HEK293 (cell line): ENCODE data around the gene DNAJB1.
A peak's percentile ranks its signal among the peaks of the same experiment; 100 is the strongest.

Source experiments
- CTCF ChIA-PET: fragments of 350-600 bp; formaldehyde crosslinking; extraction: SDS; loops from one replicate; lab custom pipeline; 2021; ENCODE audit warnings: antibody characterized with exemption; lab: Yijun Ruan, JAX
- POLR2A ChIA-PET: fragments of 300-600 bp; formaldehyde crosslinking; extraction: SDS; loops from one replicate; lab custom pipeline; 2020; ENCODE audit warnings: antibody characterized with exemption, inconsistent platforms; lab: Yijun Ruan, JAX
- H3K27ac ChIP-seq: fragments of 200-500 bp; sonication (Bioruptor generic); 2 replicates; pipeline ENCODE4 v1.5.1; 2014; ENCODE audit warnings: low read depth, low read length, control low read depth, inconsistent platforms; ENCODE audit errors: extremely low read depth
- H3K36me3 ChIP-seq, 2 experiments: fragments of 200-500 bp in 1 of 2; sonication (Bioruptor generic) in 1 of 2; 1 replicate in 1 of 2; 2 replicates in 1 of 2; pipeline ENCODE4 v1.5.1; 2014 to 2017; ENCODE audit warnings: inconsistent platforms in 2 of 2, low read length in 2 of 2; ENCODE audit not compliant: control insufficient read depth in 2 of 2, insufficient read depth in 1 of 2
- H3K4me1 ChIP-seq: fragments of 200-500 bp; sonication (Bioruptor generic); 2 replicates; pipeline ENCODE4 v1.5.1; 2014; ENCODE audit warnings: mild to moderate bottlenecking, low read length, inconsistent platforms; ENCODE audit not compliant: control insufficient read depth, insufficient read depth
- H3K4me3 ChIP-seq: 2 replicates; pipeline ENCODE4 v1.5.1; 2011; ENCODE audit warnings: low read depth, mild to moderate bottlenecking, control low read depth, low read length, moderate library complexity
- H3K9me3 ChIP-seq: fragments of 200-500 bp; sonication (Bioruptor generic); 2 replicates; pipeline ENCODE4 v1.5.1; 2014; ENCODE audit warnings: low read depth, low read length, inconsistent platforms; ENCODE audit not compliant: control insufficient read depth, insufficient read depth
- FEZF1 ChIP-seq: fragments of 450-650 bp; formaldehyde crosslinking; IDR thresholded peaks from 2 replicates; pipeline ENCODE4 v1.5.1; 2016; ENCODE audit warnings: missing biosample characterization, missing genetic modification characterization
- GLIS2 ChIP-seq: fragments of 450-650 bp; formaldehyde crosslinking; IDR thresholded peaks from 2 replicates; pipeline ENCODE4 v1.5.1; 2016; ENCODE audit warnings: missing biosample characterization, missing genetic modification characterization
- KLF10 ChIP-seq: fragments of 450-650 bp; IDR thresholded peaks from 2 replicates; pipeline ENCODE4 v1.5.1; 2018; ENCODE audit warnings: missing biosample characterization, mild to moderate bottlenecking, missing genetic modification characterization
- KLF9 ChIP-seq: fragments of 450-650 bp; formaldehyde crosslinking; IDR thresholded peaks from 2 replicates; pipeline ENCODE4 v1.5.1; 2016; ENCODE audit warnings: missing biosample characterization, missing genetic modification characterization, low read depth
- ZFP37 ChIP-seq: fragments of 450-650 bp; formaldehyde crosslinking; IDR thresholded peaks from 2 replicates; pipeline ENCODE4 v1.5.1; 2016; ENCODE audit warnings: missing biosample characterization, missing genetic modification characterization
- ZNF174 ChIP-seq: fragments of 450-650 bp; formaldehyde crosslinking; IDR thresholded peaks from 2 replicates; pipeline ENCODE4 v1.5.0; 2017; ENCODE audit warnings: missing biosample characterization, mild to moderate bottlenecking, missing genetic modification characterization
- ZNF221 ChIP-seq: fragments of 450-650 bp; formaldehyde crosslinking; IDR thresholded peaks from 2 replicates; pipeline ENCODE4 v1.5.1; 2017; ENCODE audit warnings: missing biosample characterization, missing genetic modification characterization, borderline replicate concordance
- ZNF248 ChIP-seq: fragments of 450-650 bp; formaldehyde crosslinking; IDR thresholded peaks from 2 replicates; pipeline ENCODE4 v1.5.1; 2017; ENCODE audit warnings: missing biosample characterization, missing genetic modification characterization
- ZNF274 ChIP-seq, 2 experiments: fragments of 200-500 bp in 1 of 2; fragments of 450-650 bp in 1 of 2; sonication (Bioruptor generic) in 1 of 2; formaldehyde crosslinking in 1 of 2; IDR thresholded peaks; 2 replicates each; pipeline versions ENCODE4 v1.5.1 to v1.6.1; 2014 to 2016; ENCODE audit warnings: borderline replicate concordance in 1 of 2, inconsistent platforms in 1 of 2, low read length in 1 of 2, missing biosample characterization in 1 of 2, missing genetic modification characterization in 1 of 2
- ZNF544 ChIP-seq: fragments of 450-650 bp; formaldehyde crosslinking; IDR thresholded peaks from 2 replicates; pipeline ENCODE4 v1.5.0; 2017; ENCODE audit warnings: missing biosample characterization, missing genetic modification characterization
- ZNF654 ChIP-seq: fragments of 450-650 bp; formaldehyde crosslinking; IDR thresholded peaks from 2 replicates; pipeline ENCODE4 v1.5.1; 2016; ENCODE audit warnings: low read depth, missing biosample characterization, missing genetic modification characterization
- ZNF660 ChIP-seq: fragments of 450-650 bp; IDR thresholded peaks from 2 replicates; pipeline ENCODE4 v1.5.1; 2018; ENCODE audit warnings: missing biosample characterization, mild to moderate bottlenecking, missing genetic modification characterization
- ZNF776 ChIP-seq: fragments of 450-650 bp; formaldehyde crosslinking; IDR thresholded peaks from 2 replicates; pipeline ENCODE4 v1.5.0; 2017; ENCODE audit warnings: missing biosample characterization, missing genetic modification characterization, borderline replicate concordance
- TF ChIP-seq, protein P1 (sequence below): fragments of 450-650 bp; formaldehyde crosslinking; IDR thresholded peaks from 2 replicates; pipeline ENCODE4 v1.5.1; 2016; ENCODE audit warnings: missing biosample characterization, missing genetic modification characterization
- TF ChIP-seq, protein P2 (sequence below): fragments of 450-650 bp; formaldehyde crosslinking; IDR thresholded peaks from 2 replicates; pipeline ENCODE4 v1.5.1; 2016; ENCODE audit warnings: missing biosample characterization, missing genetic modification characterization
- TF ChIP-seq, protein P3 (sequence below): fragments of 450-650 bp; formaldehyde crosslinking; IDR thresholded peaks from 2 replicates; pipeline ENCODE4 v1.5.1; 2016; ENCODE audit warnings: missing biosample characterization, missing genetic modification characterization
- TF ChIP-seq, protein P4 (sequence below): fragments of 450-650 bp; formaldehyde crosslinking; IDR thresholded peaks from 2 replicates; pipeline ENCODE4 v1.5.1; 2016; ENCODE audit warnings: missing biosample characterization, missing genetic modification characterization, borderline replicate concordance
- TF ChIP-seq, protein P5 (sequence below): fragments of 450-650 bp; formaldehyde crosslinking; IDR thresholded peaks from 2 replicates; pipeline ENCODE4 v1.5.1; 2016; ENCODE audit warnings: missing biosample characterization, missing genetic modification characterization

DNAJB1 gene

DNA sequence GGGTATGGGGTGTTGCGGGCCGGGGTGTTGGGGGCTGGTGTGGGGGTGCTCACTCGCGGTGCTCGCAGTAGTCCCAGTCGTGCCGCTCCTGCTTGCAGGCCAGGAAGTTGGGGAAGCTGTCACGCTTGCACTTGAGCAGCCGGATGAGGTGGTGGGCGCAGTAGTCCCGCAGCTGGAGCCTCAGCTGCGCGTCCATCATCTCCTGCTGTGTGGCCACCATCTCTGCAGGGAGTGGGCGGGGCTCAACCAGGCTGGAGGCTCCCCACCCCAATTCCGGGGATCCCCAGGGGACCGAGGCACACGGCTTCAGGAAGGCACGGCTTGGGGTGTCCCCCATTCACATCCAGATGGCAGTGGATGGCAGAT, 48.5 kb upstream of the DNAJB1 start:
- CTCF ChIA-PET = interaction anchor here (4.8 kb wide), 1 partner anchor 10 kb away, joined by 19 read pairs; no protein-coding TSS in a partner anchor
- Histone ChIP-seq H3K27ac (no peak overlapping the region), H3K4me1 (peaks cover 4% of the 10 kb centered on the region; the same call in 1 of the 2 replicates), H3K36me3 (peaks cover 0 to 42% of the 10 kb centered on the region in 2 experiments; a peak in 2 of 3 replicates), H3K9me3 (no peaks in the 10 kb centered on the region)
- POLR2A ChIA-PET = no interaction called here
- TF ChIP-seq ZNF174 = no peak
- TF ChIP-seq, protein P1, sequence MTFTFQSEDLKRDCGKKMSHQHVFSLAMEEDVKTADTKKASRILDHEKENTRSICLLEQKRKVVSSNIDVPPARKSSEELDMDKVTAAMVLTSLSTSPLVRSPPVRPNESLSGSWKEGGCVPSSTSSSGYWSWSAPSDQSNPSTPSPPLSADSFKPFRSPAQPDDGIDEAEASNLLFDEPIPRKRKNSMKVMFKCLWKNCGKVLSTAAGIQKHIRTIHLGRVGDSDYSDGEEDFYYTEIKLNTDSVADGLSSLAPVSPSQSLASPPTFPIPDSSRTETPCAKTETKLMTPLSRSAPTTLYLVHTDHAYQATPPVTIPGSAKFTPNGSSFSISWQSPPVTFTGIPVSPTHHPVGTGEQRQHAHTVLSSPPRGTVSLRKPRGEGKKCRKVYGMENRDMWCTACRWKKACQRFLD (tag by site-specific recombination) = no peak
- no peak for TF ChIP-seq ZNF221
- TF ChIP-seq, all 188 proteins: peak for 0
- no peak overlapping the region for H3K4me3 ChIP-seq

DNA sequence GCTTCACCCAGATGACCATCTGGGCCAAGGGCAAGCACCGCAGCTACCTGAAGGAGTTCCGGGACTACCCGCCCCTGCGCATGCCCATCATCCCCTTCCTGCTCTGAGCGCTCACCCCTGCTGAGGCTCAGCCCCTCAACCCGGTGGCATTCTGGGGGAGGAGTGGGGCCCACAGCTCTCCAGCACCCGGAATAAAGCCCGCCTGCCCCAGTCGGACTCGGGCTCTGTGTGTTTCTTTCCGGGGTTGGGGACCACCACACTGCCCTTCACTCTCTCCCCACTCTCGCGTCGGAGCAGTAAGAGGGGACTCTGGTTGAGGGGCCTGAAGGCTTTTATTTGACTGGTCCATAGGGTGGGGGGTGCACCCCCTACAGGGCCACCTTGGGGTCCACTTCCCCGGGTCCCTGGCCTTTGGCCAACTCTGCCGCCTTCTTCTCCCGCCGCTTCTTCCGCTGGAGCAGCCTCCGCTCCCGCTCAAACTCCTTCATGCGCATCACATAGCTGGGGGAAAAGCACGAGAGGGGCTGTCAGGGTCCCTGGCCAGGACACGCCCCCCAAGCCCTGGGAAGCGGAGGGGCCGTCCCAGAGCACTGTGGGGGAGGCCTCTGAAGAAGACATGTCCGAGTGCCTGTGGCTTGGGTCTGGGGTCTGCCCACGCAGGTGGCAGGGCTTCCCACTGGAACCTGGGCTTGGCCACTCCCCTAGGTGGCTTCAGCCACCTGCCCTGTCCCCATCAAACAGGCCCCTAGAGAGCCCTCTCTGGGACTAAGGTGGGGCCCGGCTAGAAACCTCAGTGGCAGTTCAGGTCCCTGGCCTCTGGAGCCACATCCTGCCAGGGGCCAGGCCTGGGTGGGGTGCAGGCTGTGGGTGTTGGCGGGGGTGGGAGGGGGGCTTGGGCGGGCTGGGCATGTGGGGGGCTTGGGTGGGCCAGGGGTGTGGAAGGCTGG, 47.8 kb upstream of the DNAJB1 start:
- POLR2A ChIA-PET = no interaction called here
- CTCF ChIA-PET = interaction anchor here (1.4 to 4.8 kb wide), 2 partner anchors 8 to 10 kb away, joined by 4 to 19 read pairs; no protein-coding TSS in a partner anchor
- peaks cover 0 to 42% of the 10 kb centered on the region in 2 experiments; a peak in 2 of 3 replicates for H3K36me3 ChIP-seq
- TF ChIP-seq, protein P2, sequence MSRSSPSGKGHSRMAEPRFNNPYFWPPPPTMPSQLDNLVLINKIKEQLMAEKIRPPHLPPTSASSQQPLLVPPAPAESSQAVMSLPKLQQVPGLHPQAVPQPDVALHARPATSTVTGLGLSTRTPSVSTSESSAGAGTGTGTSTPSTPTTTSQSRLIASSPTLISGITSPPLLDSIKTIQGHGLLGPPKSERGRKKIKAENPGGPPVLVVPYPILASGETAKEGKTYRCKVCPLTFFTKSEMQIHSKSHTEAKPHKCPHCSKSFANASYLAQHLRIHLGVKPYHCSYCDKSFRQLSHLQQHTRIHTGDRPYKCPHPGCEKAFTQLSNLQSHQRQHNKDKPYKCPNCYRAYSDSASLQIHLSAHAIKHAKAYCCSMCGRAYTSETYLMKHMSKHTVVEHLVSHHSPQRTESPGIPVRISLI = no peak
- TF ChIP-seq, protein P3, sequence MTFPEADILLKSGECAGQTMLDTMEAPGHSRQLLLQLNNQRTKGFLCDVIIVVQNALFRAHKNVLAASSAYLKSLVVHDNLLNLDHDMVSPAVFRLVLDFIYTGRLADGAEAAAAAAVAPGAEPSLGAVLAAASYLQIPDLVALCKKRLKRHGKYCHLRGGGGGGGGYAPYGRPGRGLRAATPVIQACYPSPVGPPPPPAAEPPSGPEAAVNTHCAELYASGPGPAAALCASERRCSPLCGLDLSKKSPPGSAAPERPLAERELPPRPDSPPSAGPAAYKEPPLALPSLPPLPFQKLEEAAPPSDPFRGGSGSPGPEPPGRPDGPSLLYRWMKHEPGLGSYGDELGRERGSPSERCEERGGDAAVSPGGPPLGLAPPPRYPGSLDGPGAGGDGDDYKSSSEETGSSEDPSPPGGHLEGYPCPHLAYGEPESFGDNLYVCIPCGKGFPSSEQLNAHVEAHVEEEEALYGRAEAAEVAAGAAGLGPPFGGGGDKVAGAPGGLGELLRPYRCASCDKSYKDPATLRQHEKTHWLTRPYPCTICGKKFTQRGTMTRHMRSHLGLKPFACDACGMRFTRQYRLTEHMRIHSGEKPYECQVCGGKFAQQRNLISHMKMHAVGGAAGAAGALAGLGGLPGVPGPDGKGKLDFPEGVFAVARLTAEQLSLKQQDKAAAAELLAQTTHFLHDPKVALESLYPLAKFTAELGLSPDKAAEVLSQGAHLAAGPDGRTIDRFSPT (tag by site-specific recombination) = no peak
- TF ChIP-seq ZNF654 (tag by site-specific recombination) = no peak
- no peak for TF ChIP-seq ZNF274 (IDR thresholded peaks at IDR 0.05; ENCODE audit: low read length)
- TF ChIP-seq ZNF274 (tag by site-specific recombination; IDR thresholded peaks at IDR 0.05; ENCODE audit: borderline replicate concordance) = no peak
- TF ChIP-seq KLF10 (tag by site-specific recombination) = 0 out of 2 replicates have a peak, but pooled peaks have one; percentile 19
- TF ChIP-seq FEZF1 (tag by site-specific recombination) = no peak
- no peak for TF ChIP-seq ZNF776
- TF ChIP-seq KLF9 (tag by site-specific recombination) = peak; percentile 45
- TF ChIP-seq, protein P4, sequence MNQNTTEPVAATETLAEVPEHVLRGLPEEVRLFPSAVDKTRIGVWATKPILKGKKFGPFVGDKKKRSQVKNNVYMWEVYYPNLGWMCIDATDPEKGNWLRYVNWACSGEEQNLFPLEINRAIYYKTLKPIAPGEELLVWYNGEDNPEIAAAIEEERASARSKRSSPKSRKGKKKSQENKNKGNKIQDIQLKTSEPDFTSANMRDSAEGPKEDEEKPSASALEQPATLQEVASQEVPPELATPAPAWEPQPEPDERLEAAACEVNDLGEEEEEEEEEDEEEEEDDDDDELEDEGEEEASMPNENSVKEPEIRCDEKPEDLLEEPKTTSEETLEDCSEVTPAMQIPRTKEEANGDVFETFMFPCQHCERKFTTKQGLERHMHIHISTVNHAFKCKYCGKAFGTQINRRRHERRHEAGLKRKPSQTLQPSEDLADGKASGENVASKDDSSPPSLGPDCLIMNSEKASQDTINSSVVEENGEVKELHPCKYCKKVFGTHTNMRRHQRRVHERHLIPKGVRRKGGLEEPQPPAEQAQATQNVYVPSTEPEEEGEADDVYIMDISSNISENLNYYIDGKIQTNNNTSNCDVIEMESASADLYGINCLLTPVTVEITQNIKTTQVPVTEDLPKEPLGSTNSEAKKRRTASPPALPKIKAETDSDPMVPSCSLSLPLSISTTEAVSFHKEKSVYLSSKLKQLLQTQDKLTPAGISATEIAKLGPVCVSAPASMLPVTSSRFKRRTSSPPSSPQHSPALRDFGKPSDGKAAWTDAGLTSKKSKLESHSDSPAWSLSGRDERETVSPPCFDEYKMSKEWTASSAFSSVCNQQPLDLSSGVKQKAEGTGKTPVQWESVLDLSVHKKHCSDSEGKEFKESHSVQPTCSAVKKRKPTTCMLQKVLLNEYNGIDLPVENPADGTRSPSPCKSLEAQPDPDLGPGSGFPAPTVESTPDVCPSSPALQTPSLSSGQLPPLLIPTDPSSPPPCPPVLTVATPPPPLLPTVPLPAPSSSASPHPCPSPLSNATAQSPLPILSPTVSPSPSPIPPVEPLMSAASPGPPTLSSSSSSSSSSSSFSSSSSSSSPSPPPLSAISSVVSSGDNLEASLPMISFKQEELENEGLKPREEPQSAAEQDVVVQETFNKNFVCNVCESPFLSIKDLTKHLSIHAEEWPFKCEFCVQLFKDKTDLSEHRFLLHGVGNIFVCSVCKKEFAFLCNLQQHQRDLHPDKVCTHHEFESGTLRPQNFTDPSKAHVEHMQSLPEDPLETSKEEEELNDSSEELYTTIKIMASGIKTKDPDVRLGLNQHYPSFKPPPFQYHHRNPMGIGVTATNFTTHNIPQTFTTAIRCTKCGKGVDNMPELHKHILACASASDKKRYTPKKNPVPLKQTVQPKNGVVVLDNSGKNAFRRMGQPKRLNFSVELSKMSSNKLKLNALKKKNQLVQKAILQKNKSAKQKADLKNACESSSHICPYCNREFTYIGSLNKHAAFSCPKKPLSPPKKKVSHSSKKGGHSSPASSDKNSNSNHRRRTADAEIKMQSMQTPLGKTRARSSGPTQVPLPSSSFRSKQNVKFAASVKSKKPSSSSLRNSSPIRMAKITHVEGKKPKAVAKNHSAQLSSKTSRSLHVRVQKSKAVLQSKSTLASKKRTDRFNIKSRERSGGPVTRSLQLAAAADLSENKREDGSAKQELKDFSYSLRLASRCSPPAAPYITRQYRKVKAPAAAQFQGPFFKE (tag by site-specific recombination) = no peak
- no peak for TF ChIP-seq ZFP37 (tag by site-specific recombination)
- TF ChIP-seq ZNF248 = no peak
- TF ChIP-seq ZNF660 (tag by site-specific recombination) = no peak
- peak; percentile 51 for TF ChIP-seq GLIS2 (tag by site-specific recombination)
- TF ChIP-seq ZNF544 (tag by site-specific recombination) = no peak
- TF ChIP-seq, protein P5, sequence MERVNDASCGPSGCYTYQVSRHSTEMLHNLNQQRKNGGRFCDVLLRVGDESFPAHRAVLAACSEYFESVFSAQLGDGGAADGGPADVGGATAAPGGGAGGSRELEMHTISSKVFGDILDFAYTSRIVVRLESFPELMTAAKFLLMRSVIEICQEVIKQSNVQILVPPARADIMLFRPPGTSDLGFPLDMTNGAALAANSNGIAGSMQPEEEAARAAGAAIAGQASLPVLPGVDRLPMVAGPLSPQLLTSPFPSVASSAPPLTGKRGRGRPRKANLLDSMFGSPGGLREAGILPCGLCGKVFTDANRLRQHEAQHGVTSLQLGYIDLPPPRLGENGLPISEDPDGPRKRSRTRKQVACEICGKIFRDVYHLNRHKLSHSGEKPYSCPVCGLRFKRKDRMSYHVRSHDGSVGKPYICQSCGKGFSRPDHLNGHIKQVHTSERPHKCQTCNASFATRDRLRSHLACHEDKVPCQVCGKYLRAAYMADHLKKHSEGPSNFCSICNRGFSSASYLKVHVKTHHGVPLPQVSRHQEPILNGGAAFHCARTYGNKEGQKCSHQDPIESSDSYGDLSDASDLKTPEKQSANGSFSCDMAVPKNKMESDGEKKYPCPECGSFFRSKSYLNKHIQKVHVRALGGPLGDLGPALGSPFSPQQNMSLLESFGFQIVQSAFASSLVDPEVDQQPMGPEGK (tag by site-specific recombination) = no peak

More for the DNA sequence above, 47.8 kb upstream of the DNAJB1 start:
- no peak overlapping the region for H3K4me3 ChIP-seq
- H3K27ac ChIP-seq = no peak overlapping the region
- peaks cover 4% of the 10 kb centered on the region; the same call in 1 of the 2 replicates for H3K4me1 ChIP-seq
- no peaks in the 10 kb centered on the region for H3K9me3 ChIP-seq
